ENCODE data around the gene TFB1M. TPM values are rescaled to one million over a fixed set of nuclear protein-coding genes. Genes with fewer than 3 reads are reported as not detected.

TFB1M gene
- total RNA-seq, 4 donors from 2014 or later: 11.4 to 26.4 (median 13.3) TPM

GRCh38 chr6:155212616-155213380 lies 101.5 kb downstream of the TFB1M start:
- no peak overlapping the region for H3K4me3 ChIP-seq
- H3K4me1 ChIP-seq: no peaks in the 10 kb centered on the region
- peaks cover 0 to 13% (median 0%) of the 10 kb centered on the region in 3 donors for H3K36me3 ChIP-seq
- H3K27me3 ChIP-seq: no peaks in the 10 kb centered on the region
- TF ChIP-seq CTCF (IDR thresholded peaks at IDR 0.05): no peak
- H3K9me3 ChIP-seq: no peaks in the 10 kb centered on the region
- H3K27ac ChIP-seq: no peak overlapping the region
- no peak for DNase-seq

- DNase-seq: no peak
- no peaks in the 10 kb centered on the region for H3K4me1 ChIP-seq
- H3K9me3 ChIP-seq: no peaks in the 10 kb centered on the region
- H3K36me3 ChIP-seq: peaks cover 0 to 13% (median 0%) of the 10 kb centered on the region in 3 donors
- H3K27me3 ChIP-seq: no peaks in the 10 kb centered on the region
- no peak for TF ChIP-seq CTCF (IDR thresholded peaks at IDR 0.05)
- TF ChIP-seq POLR2A (IDR thresholded peaks at IDR 0.05): no peak
- H3K4me3 ChIP-seq: no peak overlapping the region
- no peak overlapping the region for H3K27ac ChIP-seq
These were observed 102.2 kb downstream of the TFB1M start for GRCh38 chr6:155212106-155212505.

GRCh38 chr6:155207223-155207622 lies 107.1 kb downstream of the TFB1M start:
- TF ChIP-seq POLR2A (IDR thresholded peaks at IDR 0.05) (no peak), CTCF (IDR thresholded peaks at IDR 0.05) (no peak)
- peaks cover 0 to 2% (median 0%) of the 10 kb centered on the region in 4 donors for H3K4me1 ChIP-seq
- DNase-seq: no peak

More at GRCh38 chr6:155207223-155207622, 107.1 kb downstream of the TFB1M start:
- Histone ChIP-seq H3K27ac (no peak overlapping the region), H3K27me3 (no peaks in the 10 kb centered on the region), H3K4me3 (no peak overlapping the region), H3K36me3 (peaks cover 0 to 5% (median 0%) of the 10 kb centered on the region in 3 donors), H3K9me3 (no peaks in the 10 kb centered on the region)

Other genes with a start within 250 kb of the TFB1M start
- under 1 TPM in 1 of 4 donors, not detected in 3; 0.88 TPM for gene CLDN20, start 50.5 kb downstream of the TFB1M start, total RNA-seq
- gene NOX3, start 141.4 kb upstream of the TFB1M start, total RNA-seq: not detected